ENCODE results near the gene KCTD19.

The KCTD19 gene

GRCh38 chr16:67298277-67298676 lies 28.3 kb downstream of the KCTD19 start:
- Histone ChIP-seq H3K9me3 (ENCODE audit: insufficient read depth, low read depth, low read length) (no peaks in the 10 kb centered on the region), H3K9ac (ENCODE audit: low read depth, low read length) (no peak overlapping the region), H3K4me3 (ENCODE audit: low read length) (no peak overlapping the region), H3K36me3 (ENCODE audit: insufficient read depth, low read length) (no peaks in the 10 kb centered on the region), H3K4me1 (ENCODE audit: insufficient read depth, low read length) (no peaks in the 10 kb centered on the region; the same call in 1 of the 2 replicates), H3K27me3 (ENCODE audit: insufficient read depth, low read length) (peaks cover 3% of the 10 kb centered on the region; the same call in 1 of the 2 replicates), H3K27ac (ENCODE audit: low read depth, low read length) (no peak overlapping the region)
- 92% methylated on average over 9 of the region's 9 CpGs for WGBS

- H3K4me1 ChIP-seq (ENCODE audit: insufficient read depth, low read length), result no peaks in the 10 kb centered on the region
- no peaks in the 10 kb centered on the region for H3K9me3 ChIP-seq (ENCODE audit: insufficient read depth, low read depth, low read length)
- H3K27ac ChIP-seq (ENCODE audit: low read depth, low read length), result no peak overlapping the region
- H3K9ac ChIP-seq (ENCODE audit: low read depth, low read length), result no peak overlapping the region
- H3K4me3 ChIP-seq (ENCODE audit: low read length), result no peak overlapping the region
- no peaks in the 10 kb centered on the region for H3K36me3 ChIP-seq (ENCODE audit: insufficient read depth, low read length)
- H3K27me3 ChIP-seq (ENCODE audit: insufficient read depth, low read length), result peaks cover 3% of the 10 kb centered on the region; the same call in 1 of the 2 replicates
- 92% methylated on average over 3 of the region's 3 CpGs for WGBS
Measured at GRCh38 chr16:67296420-67296819, 30.1 kb downstream of the KCTD19 start.

- 80% methylated on average over 7 of the region's 7 CpGs for WGBS
- Histone ChIP-seq H3K27me3 (ENCODE audit: insufficient read depth, low read length) (peaks cover 3% of the 10 kb centered on the region; the same call in 1 of the 2 replicates), H3K9ac (ENCODE audit: low read depth, low read length) (no peak overlapping the region), H3K4me1 (ENCODE audit: insufficient read depth, low read length) (no peaks in the 10 kb centered on the region), H3K36me3 (ENCODE audit: insufficient read depth, low read length) (no peaks in the 10 kb centered on the region), H3K9me3 (ENCODE audit: insufficient read depth, low read depth, low read length) (no peaks in the 10 kb centered on the region), H3K27ac (ENCODE audit: low read depth, low read length) (no peak overlapping the region), H3K4me3 (ENCODE audit: low read length) (no peak overlapping the region)
Measured at GRCh38 chr16:67294938-67295361, 31.6 kb downstream of the KCTD19 start.

- Histone ChIP-seq H3K36me3 (ENCODE audit: insufficient read depth, low read length) (no peaks in the 10 kb centered on the region), H3K9ac (ENCODE audit: low read depth, low read length) (no peak overlapping the region), H3K27ac (ENCODE audit: low read depth, low read length) (no peak overlapping the region), H3K27me3 (ENCODE audit: insufficient read depth, low read length) (peaks cover 3% of the 10 kb centered on the region; the same call in 1 of the 2 replicates), H3K4me3 (ENCODE audit: low read length) (no peak overlapping the region), H3K4me1 (ENCODE audit: insufficient read depth, low read length) (no peaks in the 10 kb centered on the region), H3K9me3 (ENCODE audit: insufficient read depth, low read depth, low read length) (no peaks in the 10 kb centered on the region)
- 92% methylated on average over 4 of the region's 4 CpGs for WGBS
Measured at GRCh38 chr16:67294171-67294757, 32.3 kb downstream of the KCTD19 start.

- Histone ChIP-seq H3K9me3 (ENCODE audit: insufficient read depth, low read depth, low read length) (no peaks in the 10 kb centered on the region), H3K9ac (ENCODE audit: low read depth, low read length) (no peak overlapping the region), H3K4me1 (ENCODE audit: insufficient read depth, low read length) (no peaks in the 10 kb centered on the region), H3K4me3 (ENCODE audit: low read length) (no peak overlapping the region), H3K27me3 (ENCODE audit: insufficient read depth, low read length) (no peaks in the 10 kb centered on the region; the same call in 1 of the 2 replicates), H3K36me3 (ENCODE audit: insufficient read depth, low read length) (no peaks in the 10 kb centered on the region), H3K27ac (ENCODE audit: low read depth, low read length) (no peak overlapping the region)
- 91% methylated on average over 7 of the region's 7 CpGs for WGBS
Measured at GRCh38 chr16:67291461-67291860, 35.1 kb downstream of the KCTD19 start.

GRCh38 chr16:67287960-67288359 lies 38.6 kb downstream of the KCTD19 start:
- Histone ChIP-seq H3K36me3 (ENCODE audit: insufficient read depth, low read length) (no peaks in the 10 kb centered on the region), H3K4me1 (ENCODE audit: insufficient read depth, low read length) (no peaks in the 10 kb centered on the region), H3K9me3 (ENCODE audit: insufficient read depth, low read depth, low read length) (no peaks in the 10 kb centered on the region), H3K4me3 (ENCODE audit: low read length) (no peak overlapping the region), H3K27ac (ENCODE audit: low read depth, low read length) (no peak overlapping the region), H3K9ac (ENCODE audit: low read depth, low read length) (no peak overlapping the region), H3K27me3 (ENCODE audit: insufficient read depth, low read length) (no peaks in the 10 kb centered on the region)
- 94% methylated on average over 14 of the region's 14 CpGs for WGBS

GRCh38 chr16:67286441-67287235 lies 39.9 kb downstream of the KCTD19 start:
- Histone ChIP-seq H3K9ac (ENCODE audit: low read depth, low read length) (no peak overlapping the region), H3K9me3 (ENCODE audit: insufficient read depth, low read depth, low read length) (no peaks in the 10 kb centered on the region), H3K27me3 (ENCODE audit: insufficient read depth, low read length) (no peaks in the 10 kb centered on the region), H3K27ac (ENCODE audit: low read depth, low read length) (no peak overlapping the region), H3K4me3 (ENCODE audit: low read length) (no peak overlapping the region), H3K4me1 (ENCODE audit: insufficient read depth, low read length) (no peaks in the 10 kb centered on the region), H3K36me3 (ENCODE audit: insufficient read depth, low read length) (no peaks in the 10 kb centered on the region)
- WGBS, result 94% methylated on average over 28 of the region's 28 CpGs

GRCh38 chr16:67284699-67285646 lies 41.6 kb downstream of the KCTD19 start:
- Histone ChIP-seq H3K4me3 (ENCODE audit: low read length) (no peak overlapping the region), H3K9me3 (ENCODE audit: insufficient read depth, low read depth, low read length) (no peaks in the 10 kb centered on the region), H3K27me3 (ENCODE audit: insufficient read depth, low read length) (no peaks in the 10 kb centered on the region), H3K36me3 (ENCODE audit: insufficient read depth, low read length) (no peaks in the 10 kb centered on the region), H3K9ac (ENCODE audit: low read depth, low read length) (no peak overlapping the region), H3K4me1 (ENCODE audit: insufficient read depth, low read length) (no peaks in the 10 kb centered on the region), H3K27ac (ENCODE audit: low read depth, low read length) (no peak overlapping the region)
- 78% methylated on average over 34 of the region's 34 CpGs for WGBS

- 92% methylated on average over 21 of the region's 21 CpGs for WGBS
- no peaks in the 10 kb centered on the region for H3K4me1 ChIP-seq (ENCODE audit: insufficient read depth, low read length)
- H3K9me3 ChIP-seq (ENCODE audit: insufficient read depth, low read depth, low read length), result no peaks in the 10 kb centered on the region
- H3K27ac ChIP-seq (ENCODE audit: low read depth, low read length), result no peak overlapping the region
- no peaks in the 10 kb centered on the region for H3K36me3 ChIP-seq (ENCODE audit: insufficient read depth, low read length)
- no peak overlapping the region for H3K4me3 ChIP-seq (ENCODE audit: low read length)
- H3K27me3 ChIP-seq (ENCODE audit: insufficient read depth, low read length), result peaks cover 6% of the 10 kb centered on the region; the same call in 1 of the 2 replicates
- H3K9ac ChIP-seq (ENCODE audit: low read depth, low read length), result no peak overlapping the region
Measured at GRCh38 chr16:67283826-67284555, 42.5 kb downstream of the KCTD19 start.

GRCh38 chr16:67283039-67283825 lies 43.3 kb downstream of the KCTD19 start:
- H3K9ac ChIP-seq (ENCODE audit: low read depth, low read length), result no peak overlapping the region
- 85% methylated on average over 7 of the region's 7 CpGs for WGBS
- H3K9me3 ChIP-seq (ENCODE audit: insufficient read depth, low read depth, low read length), result no peaks in the 10 kb centered on the region
- peaks cover 13% of the 10 kb centered on the region for H3K27me3 ChIP-seq (ENCODE audit: insufficient read depth, low read length)
- H3K4me3 ChIP-seq (ENCODE audit: low read length), result no peak overlapping the region
- H3K36me3 ChIP-seq (ENCODE audit: insufficient read depth, low read length), result no peaks in the 10 kb centered on the region
- no peak overlapping the region for H3K27ac ChIP-seq (ENCODE audit: low read depth, low read length)
- H3K4me1 ChIP-seq (ENCODE audit: insufficient read depth, low read length), result no peaks in the 10 kb centered on the region
